DND-41 (cell line): ENCODE results near the gene SGSM2.

Experiments used
- CTCF ChIP-seq: IDR thresholded peaks from 2 replicates; pipeline ENCODE4 v1.5.1; 2012; ENCODE audit warnings: borderline replicate concordance, low read length, moderate library complexity, mild to moderate bottlenecking; ENCODE audit not compliant: poor library complexity, severe bottlenecking; ENCODE audit errors: extremely low read depth
- EZH2 ChIP-seq: IDR thresholded peaks from 3 replicates; pipeline ENCODE4 v1.6.1; 2012; ENCODE audit warnings: borderline replicate concordance, low read depth, mild to moderate bottlenecking, moderate library complexity, low read length, inconsistent platforms; ENCODE audit not compliant: severe bottlenecking

- TF ChIP-seq EZH2 (no peak), CTCF (no peak)
These were observed 26.0 kb downstream of the SGSM2 start for GRCh38 chr17:2363318-2363717.
